Calu3 (cell line): ENCODE data around the gene MYO7A. TPM values are rescaled to one million over a fixed set of nuclear protein-coding genes. Genes with fewer than 3 reads are reported as not detected.

Experiments used
- BruUV-seq: library from RNA; stranded (reverse); fragments of 400-500 nt; replicated peaks from 2 replicates; lab custom pipeline; 2021; lab: Mats Ljungman, UMichigan
- CTCF ChIA-PET: fragments of 300-600 bp; sonication (Branson Sonifier 250); formaldehyde crosslinking; loops from one replicate; lab custom pipeline; 2022; ENCODE audit warnings: antibody characterized with exemption; lab: Charles Lee
- DNase-seq: peaks from one replicate; pipeline ENCODE4 v3.0.0; 2022
- H3K27ac Mint-ChIP-seq: one replicate; pipeline ENCODE4 v1.8.0; 2022; ENCODE audit warnings: mixed read lengths; ENCODE audit not compliant: unreplicated experiment
- H3K27me3 Mint-ChIP-seq: one replicate; pipeline ENCODE4 v1.8.0; 2022; ENCODE audit warnings: mixed read lengths; ENCODE audit not compliant: unreplicated experiment
- H3K36me3 Mint-ChIP-seq: one replicate; pipeline ENCODE4 v1.8.0; 2022; ENCODE audit warnings: mild to moderate bottlenecking, moderate library complexity, mixed read lengths; ENCODE audit not compliant: insufficient read depth, unreplicated experiment
- H3K4me1 Mint-ChIP-seq: one replicate; pipeline ENCODE4 v1.8.0; 2022; ENCODE audit warnings: mild to moderate bottlenecking, low read depth, mixed read lengths; ENCODE audit not compliant: unreplicated experiment
- H3K4me3 Mint-ChIP-seq: one replicate; pipeline ENCODE4 v1.8.0; 2022; ENCODE audit warnings: mild to moderate bottlenecking, low read depth, moderate library complexity, mixed read lengths; ENCODE audit not compliant: unreplicated experiment
- H3K9me3 Mint-ChIP-seq: one replicate; pipeline ENCODE4 v1.8.0; 2022; ENCODE audit warnings: low read depth, mixed read lengths; ENCODE audit not compliant: unreplicated experiment
- CTCF ChIP-seq: fragments of 200-600 bp; IDR thresholded peaks from one replicate; pipeline ENCODE4 v1.8.0; 2022; ENCODE audit warnings: antibody characterized with exemption; ENCODE audit not compliant: unreplicated experiment
- intact Hi-C: fragments of 100-400 bp; cut with micrococcal nuclease; formaldehyde crosslinking; loops from one replicate; pipeline ENCODE4 v1.10.0; 2022; ENCODE audit not compliant: unreplicated experiment
- total RNA-seq: library from RNA; stranded (reverse); gene quantifications from 2 replicates; pipeline ENCODE4 v1.2.3, GENCODE V29; 2022

Gene MYO7A
- total RNA-seq, 1 experiment from 2014 or later: 3.7 TPM

- no peaks in the 10 kb centered on the region for H3K36me3 Mint-ChIP-seq
- intact Hi-C loops: no loop called here
- no peak for DNase-seq
Observed at GRCh38 chr11:77236901-77237300, 108.9 kb downstream of the MYO7A start.

GRCh38 chr11:77244277-77245027 lies 116.4 kb downstream of the MYO7A start:
- intact Hi-C loops: no loop called here
- H3K36me3 Mint-ChIP-seq: no peaks in the 10 kb centered on the region
- TF ChIP-seq CTCF: no peak
- CTCF ChIA-PET: no interaction called here
- H3K4me1 Mint-ChIP-seq: peaks cover 29% of the 10 kb centered on the region
- no peaks in the 10 kb centered on the region for H3K9me3 Mint-ChIP-seq
- no peaks in the 10 kb centered on the region for H3K27me3 Mint-ChIP-seq
- BruUV-seq: no TSS peak
- no peak for DNase-seq
- peak overlapping the region; percentile 60 for H3K27ac Mint-ChIP-seq
- H3K4me3 Mint-ChIP-seq: no peak overlapping the region

More at GRCh38 chr11:77236901-77237300, 108.9 kb downstream of the MYO7A start:
- no TSS peak for BruUV-seq
- TF ChIP-seq CTCF: no peak
- H3K27ac Mint-ChIP-seq: no peak overlapping the region
- no peaks in the 10 kb centered on the region for H3K9me3 Mint-ChIP-seq
- H3K27me3 Mint-ChIP-seq: no peaks in the 10 kb centered on the region
- no peak overlapping the region for H3K4me3 Mint-ChIP-seq
- CTCF ChIA-PET: no interaction called here
- no peaks in the 10 kb centered on the region for H3K4me1 Mint-ChIP-seq

- intact Hi-C loops: no loop called here
- H3K4me3 Mint-ChIP-seq: no peak overlapping the region
- H3K36me3 Mint-ChIP-seq: no peaks in the 10 kb centered on the region
- CTCF ChIA-PET: interaction anchor here (0.7 to 1.0 kb wide), 3 partner anchors 37 to 527 kb away, joined by 3 to 4 read pairs (median 3); no protein-coding TSS in a partner anchor
- no peak overlapping the region for H3K27ac Mint-ChIP-seq
- TF ChIP-seq CTCF: no peak
- no peak for DNase-seq
- no TSS peak for BruUV-seq
- H3K27me3 Mint-ChIP-seq: no peaks in the 10 kb centered on the region
- H3K4me1 Mint-ChIP-seq: peaks cover 30% of the 10 kb centered on the region
- no peaks in the 10 kb centered on the region for H3K9me3 Mint-ChIP-seq
Observed at GRCh38 chr11:77249427-77249826, 121.4 kb downstream of the MYO7A start.

DNA sequence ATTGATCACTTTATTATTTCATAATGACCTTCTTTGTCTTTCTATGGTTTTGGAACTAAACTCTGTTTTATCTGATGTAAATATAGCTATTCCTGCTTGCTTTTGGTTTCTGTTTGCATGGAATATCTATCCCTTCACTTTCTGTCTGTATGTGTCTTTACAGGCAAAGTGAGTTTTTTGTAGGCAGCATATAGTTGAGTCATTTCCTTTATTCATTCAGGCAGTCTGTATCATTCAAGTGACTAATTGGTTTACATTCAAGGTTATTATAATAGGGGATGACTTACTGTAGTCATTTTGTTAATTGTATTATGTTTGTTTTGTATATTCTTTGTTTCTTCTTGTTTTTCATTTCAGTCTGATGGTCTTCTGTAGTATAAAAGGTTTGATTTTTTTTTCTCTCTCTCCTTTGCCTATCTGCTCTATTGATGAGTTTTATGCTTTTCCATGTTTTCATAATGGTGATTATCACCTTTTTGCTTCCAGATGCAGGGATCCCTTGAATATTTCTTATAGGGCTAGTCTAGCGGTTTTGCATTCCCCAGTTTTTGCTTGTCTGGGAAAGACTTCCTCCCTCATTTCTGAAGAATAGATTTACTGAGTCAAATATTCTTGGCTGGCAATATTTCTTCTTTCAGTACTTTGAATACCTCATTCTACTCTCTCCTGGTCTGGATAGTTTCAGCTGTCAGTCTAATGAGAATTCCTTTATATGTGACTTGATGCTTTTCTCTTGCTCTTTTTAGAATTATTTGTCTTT lies 123.0 kb downstream of the MYO7A start:
- no peak for DNase-seq
- Mint-ChIP-seq H3K4me1 (peaks cover 14% of the 10 kb centered on the region), H3K9me3 (no peaks in the 10 kb centered on the region), H3K27me3 (no peaks in the 10 kb centered on the region), H3K4me3 (no peak overlapping the region), H3K36me3 (no peaks in the 10 kb centered on the region), H3K27ac (no peak overlapping the region)
- CTCF ChIA-PET: interaction anchor here (0.6 kb wide), 1 partner anchor 204 kb away, joined by 7 read pairs; no protein-coding TSS in a partner anchor
- intact Hi-C loops: no loop called here
- TF ChIP-seq CTCF: no peak
- no TSS peak for BruUV-seq
